DMS 273 (cell line): Measurements from ENCODE around the gene TMEM222.
"Not testable (repeated sequence)": the region's sequence is repeated elsewhere in the genome, so short reads cannot be mapped to it uniquely, and the experiment has no call there.

Source experiments
- DNase-seq: peaks from one replicate; lab custom pipeline; 2025; ENCODE audit not compliant: unreplicated experiment; lab: John Stamatoyannopoulos, UW

Gene TMEM222

DNA sequence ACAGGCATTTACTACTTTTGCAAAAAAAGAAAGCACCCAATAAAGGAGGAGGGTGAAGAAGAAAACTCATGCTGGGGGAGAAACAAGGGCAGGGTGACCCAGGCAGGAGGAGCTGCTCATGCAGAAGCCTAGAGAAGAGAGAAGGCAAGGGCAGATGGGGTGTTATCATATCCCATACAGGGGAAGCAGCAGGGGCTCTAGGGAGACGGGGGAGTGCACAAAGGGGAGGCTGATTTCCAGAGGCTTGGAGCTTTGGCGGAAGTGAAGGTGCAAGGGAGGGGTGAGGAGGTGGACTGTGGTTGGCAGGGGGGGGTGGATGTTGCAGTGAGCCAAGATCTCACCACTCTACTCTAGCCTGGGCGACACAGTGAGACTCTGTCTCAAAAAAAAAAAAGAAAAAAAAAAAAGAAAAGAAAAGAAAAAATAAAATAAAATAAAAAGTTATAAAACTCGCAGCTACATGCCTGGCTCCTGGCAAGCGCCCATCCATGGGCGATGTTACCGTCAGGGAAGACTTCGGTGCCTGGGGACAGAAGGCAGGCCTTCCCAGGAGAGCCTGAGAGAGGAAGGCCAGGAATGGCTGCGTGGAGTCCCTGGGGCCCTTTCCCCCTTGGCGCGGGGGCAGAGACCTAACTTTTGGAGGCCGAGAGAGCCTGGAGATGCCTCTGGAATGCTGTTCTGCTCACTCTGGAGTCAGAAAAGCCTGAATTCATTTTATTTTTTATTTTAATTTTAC is 56.0 kb downstream of the TMEM222 start:
- DNase-seq: no peak

DNA sequence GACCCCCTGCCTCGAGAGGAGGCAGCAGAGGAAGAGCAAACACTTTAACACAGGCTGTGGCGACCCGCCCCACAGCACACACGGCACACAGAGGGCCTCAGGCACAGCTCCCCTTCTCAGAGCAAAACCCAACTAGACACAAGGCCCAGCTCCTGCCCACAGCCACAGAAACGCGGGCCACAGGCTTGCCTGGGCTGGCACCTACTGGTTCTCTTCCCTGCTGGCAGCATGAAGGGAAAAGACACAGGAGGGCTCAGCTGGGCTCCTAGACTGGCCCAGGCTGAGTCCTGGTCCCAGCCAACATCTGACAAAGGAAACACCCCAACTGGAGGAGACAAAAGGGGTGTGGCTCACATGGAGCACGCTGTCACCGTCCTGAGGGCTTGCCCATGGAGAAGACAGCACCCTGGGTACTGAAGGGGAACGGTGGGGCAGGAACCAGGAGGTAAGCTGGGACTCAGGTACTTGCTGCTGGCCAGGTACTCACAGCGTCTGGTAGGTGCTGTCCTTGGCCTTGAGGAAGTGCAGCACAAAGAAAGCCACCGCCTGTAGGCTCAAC is 57.7 kb downstream of the TMEM222 start:
- no peak for DNase-seq

DNA sequence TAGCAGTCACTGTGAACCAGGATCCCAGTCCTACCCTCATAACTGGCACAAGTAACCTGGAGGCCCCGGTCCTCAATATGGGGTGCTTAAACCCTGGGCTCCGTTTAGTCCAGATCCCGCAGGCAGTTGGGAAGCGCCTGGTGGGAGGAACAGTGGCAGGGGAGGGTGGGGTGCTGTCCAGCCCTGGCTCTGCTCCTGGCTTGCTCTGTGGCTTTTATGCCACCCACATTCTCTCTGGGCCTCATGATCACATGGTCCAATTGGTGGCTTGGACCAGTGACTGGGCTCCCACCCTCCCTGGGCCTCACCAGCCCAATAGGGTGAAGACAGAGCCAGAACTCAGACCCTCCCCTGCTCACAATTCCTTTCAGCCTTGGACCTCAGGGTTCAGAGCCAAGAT is 58.3 kb downstream of the TMEM222 start:
- no peak for DNase-seq

DNA sequence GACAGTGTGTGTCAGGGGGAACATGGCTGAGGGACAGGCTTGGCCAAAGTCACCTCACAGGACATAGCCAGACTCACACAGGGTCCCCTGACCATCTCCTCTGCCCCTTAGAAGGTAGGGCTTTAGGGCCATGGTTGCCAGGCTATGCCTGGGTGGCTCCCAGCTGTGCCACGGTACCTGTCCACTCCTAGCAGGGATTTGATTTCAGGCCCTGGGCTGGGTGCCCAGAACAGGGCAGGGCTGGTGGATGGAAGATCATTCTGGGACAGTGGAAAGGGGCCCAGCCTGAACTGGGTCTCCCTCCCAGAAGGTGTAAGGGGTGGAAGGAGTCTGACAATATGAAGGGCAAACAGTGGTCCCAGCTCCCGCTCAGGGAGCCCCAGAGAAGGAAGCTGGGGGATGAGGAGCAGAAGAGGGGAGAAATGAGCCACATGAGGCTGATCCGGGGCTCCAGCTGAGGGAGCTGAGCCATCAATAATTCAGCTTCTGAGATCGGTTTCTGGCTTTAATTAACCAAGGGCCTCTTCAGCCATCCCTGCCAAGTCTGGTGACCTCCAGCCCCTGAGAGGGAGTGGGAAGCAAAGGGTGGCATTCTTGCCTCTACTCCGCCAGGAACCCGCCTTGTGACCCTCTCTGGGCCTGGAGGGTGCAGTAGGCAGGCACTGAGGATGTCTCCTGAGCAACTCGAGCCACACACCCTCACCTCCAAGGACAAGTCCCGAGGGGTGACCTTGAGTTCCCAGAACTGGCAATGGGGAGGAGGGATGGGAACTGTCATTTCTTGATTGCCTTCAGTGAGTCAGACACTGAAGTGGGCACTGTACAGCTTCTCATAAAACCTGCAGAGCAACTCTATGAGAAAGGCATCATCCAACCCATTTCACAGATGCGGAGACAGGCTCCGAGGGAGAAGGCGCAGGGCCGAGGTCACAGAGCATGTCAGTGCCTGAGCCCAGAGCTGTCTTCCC is 59.1 kb downstream of the TMEM222 start:
- DNase-seq: no peak

DNA sequence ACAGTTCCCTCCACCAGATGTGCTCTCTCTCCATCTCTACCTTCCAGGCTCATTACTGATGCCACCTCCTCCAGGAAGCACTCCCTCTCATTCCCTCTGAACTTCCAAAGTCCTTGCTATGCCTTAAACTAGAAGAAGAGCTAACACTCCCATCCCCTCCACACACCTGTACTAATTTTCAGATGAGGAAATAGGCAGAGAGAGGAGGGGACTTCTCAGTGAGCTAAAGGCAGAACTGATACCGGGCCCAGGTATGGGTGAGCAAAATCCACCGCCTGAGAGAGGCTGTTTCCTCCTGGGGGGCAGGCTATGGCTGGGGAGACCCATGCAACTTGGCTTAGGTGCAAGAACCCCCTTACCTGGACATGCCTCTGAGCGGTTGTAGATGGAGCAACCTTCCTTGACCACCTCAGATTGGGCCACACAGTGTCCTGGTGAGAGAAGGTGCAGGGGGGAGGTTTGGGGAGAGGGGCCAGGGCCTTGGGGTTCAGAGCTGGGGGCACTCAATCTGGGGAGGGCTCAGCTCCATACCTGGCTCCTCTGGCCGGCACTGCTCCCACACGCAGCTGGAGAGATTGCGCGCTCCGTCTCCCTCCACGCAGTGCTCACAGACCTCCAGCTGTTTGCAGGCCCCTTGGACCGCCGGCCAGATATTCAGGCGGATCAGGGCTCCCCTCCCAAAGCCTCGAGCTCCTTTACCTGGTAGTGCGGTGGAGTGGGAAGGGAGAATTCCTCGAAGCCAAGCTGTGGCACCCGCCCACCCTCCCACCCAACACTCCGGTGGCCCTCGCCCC is 60.2 kb downstream of the TMEM222 start:
- DNase-seq: no peak

DNA sequence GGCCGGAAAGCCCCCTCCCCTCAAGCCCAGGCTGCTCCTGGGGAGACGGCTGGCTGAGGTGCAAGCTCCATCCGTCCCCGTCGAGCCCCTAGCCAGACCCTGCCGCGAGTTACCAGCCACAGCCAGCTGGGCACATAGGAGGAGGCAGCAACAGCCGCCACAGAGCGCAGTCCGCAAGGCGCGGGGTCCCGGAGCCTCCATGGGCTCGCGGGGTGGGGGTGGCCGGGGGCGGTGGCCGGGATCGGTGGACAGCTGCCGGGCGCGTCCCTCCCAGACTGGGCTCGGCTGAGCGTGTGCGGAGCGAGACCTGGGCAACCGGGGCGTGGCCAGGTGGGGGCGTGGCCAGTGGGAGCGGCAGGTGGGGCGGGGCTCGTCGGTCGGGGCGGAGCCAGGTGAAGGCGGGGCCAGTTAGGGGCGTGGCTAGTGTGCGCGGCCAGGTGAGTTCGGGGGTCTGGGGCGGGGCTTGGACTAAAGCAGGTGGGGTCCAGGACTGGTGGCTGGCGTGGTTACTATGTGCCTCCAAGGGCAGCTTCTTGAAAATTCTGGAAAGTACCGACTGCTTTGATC is 61.2 kb downstream of the TMEM222 start, which contains the start of gene CD164L2:
Gene CD164L2, minus strand, starts transcription at position 295 of the 567 bp plus-strand sequence. Its CDS starts 94 bp downstream, at position 201.
- DNase-seq: no peak

DNA sequence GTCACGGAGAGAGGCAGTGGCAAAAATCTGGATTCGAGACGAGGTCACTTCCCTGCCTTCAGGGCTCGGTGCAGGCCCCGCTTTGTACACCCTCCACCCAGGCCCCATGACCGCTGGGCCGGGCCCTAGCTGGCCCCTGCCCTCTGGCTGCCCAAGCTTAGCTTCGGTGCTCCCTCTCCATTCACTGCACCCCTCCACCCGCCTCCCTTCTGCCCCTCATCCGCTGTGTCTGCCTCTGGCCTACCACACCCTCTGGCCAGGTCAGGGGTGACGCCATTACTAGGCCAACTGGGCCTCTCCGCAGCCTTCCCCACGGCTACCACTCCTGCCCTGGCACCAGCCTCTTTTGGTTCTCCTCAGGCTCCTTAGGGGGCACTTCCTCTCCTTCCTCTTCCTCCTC is 61.7 kb downstream of the TMEM222 start:
- no peak for DNase-seq

DNA sequence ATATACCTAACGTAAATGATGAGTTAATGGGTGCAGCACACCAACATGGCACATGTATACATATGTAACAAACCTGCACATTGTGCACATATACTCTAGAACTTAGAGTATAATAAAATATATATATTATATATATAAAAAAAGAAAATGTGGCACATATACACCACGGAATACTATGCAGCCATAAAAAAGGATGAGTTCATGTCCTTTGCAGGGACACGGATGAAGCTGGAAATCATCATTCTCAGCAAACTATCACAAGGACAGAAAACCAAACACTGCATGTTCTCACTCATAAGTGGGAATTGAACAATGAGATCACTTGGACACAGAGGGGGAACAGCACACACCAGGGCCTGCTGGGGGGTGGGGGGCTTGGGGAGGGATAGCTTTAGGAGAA is 62.8 kb downstream of the TMEM222 start:
- not testable (repeated sequence) for DNase-seq
